OCI-LY7 (cell line): Measurements from ENCODE around the gene DCAKD. TPM values are rescaled to one million over a fixed set of nuclear protein-coding genes. Genes with fewer than 3 reads are reported as not detected.

Experiments used
- BruUV-seq: library from RNA; stranded (reverse); fragments of 400-500 nt; replicated peaks from 2 replicates; lab custom pipeline; 2021; lab: Mats Ljungman, UMichigan
- CTCF ChIA-PET: fragments of 300-600 bp; sonication (Branson Sonifier 250); formaldehyde crosslinking; loops from one replicate; lab custom pipeline; 2022; ENCODE audit warnings: antibody characterized with exemption; ENCODE audit not compliant: unreplicated experiment; lab: Charles Lee
- POLR2A ChIA-PET: fragments of 300-600 bp; sonication (Branson Sonifier 250); formaldehyde crosslinking; loops from one replicate; lab custom pipeline; 2022; ENCODE audit warnings: antibody characterized with exemption; lab: Charles Lee
- DNase-seq: peaks from one replicate; pipeline ENCODE4 v3.0.0-alpha.2; 2015; ENCODE audit warnings: low spot score
- H2AFZ ChIP-seq: fragments of 200-600 bp; sonication (generic), shearing (Covaris generic); 2 replicates; pipeline ENCODE4 v1.6.1; 2014; ENCODE audit warnings: mild to moderate bottlenecking, antibody characterized with exemption, low read length, moderate library complexity
- H3K27ac ChIP-seq: fragments of 200-600 bp; sonication (generic); 2 replicates; pipeline ENCODE4 v1.5.1; 2014; ENCODE audit warnings: mixed run types, low read depth, mild to moderate bottlenecking, moderate library complexity, low read length, inconsistent platforms; ENCODE audit not compliant: poor library complexity, severe bottlenecking
- H3K36me3 ChIP-seq: fragments of 200-600 bp; sonication (generic); 2 replicates; pipeline ENCODE4 v1.6.1; 2014; ENCODE audit warnings: mild to moderate bottlenecking, antibody characterized with exemption, low read length, moderate library complexity, mixed read lengths; ENCODE audit not compliant: insufficient read depth
- H3K4me1 ChIP-seq: fragments of 200-600 bp; sonication (generic); 2 replicates; pipeline ENCODE4 v1.5.1; 2014; ENCODE audit warnings: mild to moderate bottlenecking, low read length; ENCODE audit not compliant: insufficient read depth, poor library complexity, severe bottlenecking
- H3K4me2 ChIP-seq: fragments of 200-600 bp; sonication (generic); 2 replicates; pipeline ENCODE4 v1.6.1; 2014; ENCODE audit warnings: mild to moderate bottlenecking, low read length
- H3K4me3 ChIP-seq: fragments of 200-600 bp; sonication (generic); 2 replicates; pipeline ENCODE4 v1.5.1; 2014; ENCODE audit warnings: mild to moderate bottlenecking, low read depth, low read length; ENCODE audit not compliant: poor library complexity, severe bottlenecking
- H3K79me2 ChIP-seq: fragments of 200-600 bp; sonication (generic); 2 replicates; pipeline ENCODE4 v1.6.1; 2016; ENCODE audit warnings: low read depth, mild to moderate bottlenecking, low read length, moderate library complexity, mixed read lengths; ENCODE audit not compliant: insufficient read depth
- H3K9me2 ChIP-seq: fragments of 200-600 bp; sonication (generic); 2 replicates; pipeline ENCODE4 v1.6.1; 2016; ENCODE audit warnings: mild to moderate bottlenecking, low read length, mixed read lengths; ENCODE audit not compliant: insufficient read depth
- H3K9me3 ChIP-seq: fragments of 200-600 bp; sonication (generic); 2 replicates; pipeline ENCODE4 v1.6.1; 2014; ENCODE audit warnings: mild to moderate bottlenecking, mixed run types, low read length, mixed read lengths
- H4K20me1 ChIP-seq: fragments of 200-600 bp; sonication (generic); 2 replicates; pipeline ENCODE4 v1.6.1; 2014; ENCODE audit warnings: mild to moderate bottlenecking, antibody characterized with exemption, low read length, moderate library complexity, mixed read lengths; ENCODE audit not compliant: insufficient read depth
- CTCF ChIP-seq: fragments of 200-600 bp; sonication (generic); conservative IDR thresholded peaks from 2 replicates; pipeline ENCODE4 v1.5.1; 2014; ENCODE audit warnings: mild to moderate bottlenecking, antibody characterized with exemption, low read length, moderate library complexity, mixed read lengths
- EZH2phosphoT487 ChIP-seq: fragments of 200-600 bp; sonication (generic); IDR thresholded peaks from 2 replicates; pipeline ENCODE4 v1.6.1; 2018; ENCODE audit warnings: low read depth, borderline replicate concordance, mild to moderate bottlenecking, mixed run types, antibody characterized with exemption, low read length, moderate library complexity, mixed read lengths
- intact Hi-C: fragments of 100-400 bp; cut with micrococcal nuclease; formaldehyde crosslinking; loops from one replicate; pipeline ENCODE4 v1.10.0; 2022; ENCODE audit not compliant: unreplicated experiment
- small RNA-seq: library from RNA; depleted of rRNA; stranded (forward); fragments of <200 nt; gene quantifications from one replicate; pipeline ENCODE3, GENCODE V24; 2014
- total RNA-seq, 2 experiments: library from RNA; depleted of rRNA in 1 of 2; stranded (reverse); fragments of >200 nt in 1 of 2; shearing (Covaris generic) in 1 of 2; gene quantifications; 2 replicates each; pipeline ENCODE4 v1.2.3, GENCODE V29; 2014 to 2022

The DCAKD gene
- total RNA-seq, 2 experiments from 2014 or later: 40.8 to 45.6 TPM

GRCh38 chr17:44977814-44978550 lies 73.5 kb downstream of the DCAKD start:
- Histone ChIP-seq H3K9me3 (no peaks in the 10 kb centered on the region), H3K4me1 (no peaks in the 10 kb centered on the region), H3K9me2 (no peaks in the 10 kb centered on the region), H2AFZ (no peak overlapping the region), H3K4me3 (no peak overlapping the region), H3K36me3 (no peaks in the 10 kb centered on the region), H3K4me2 (no peak overlapping the region), H3K27ac (no peak overlapping the region), H4K20me1 (no peaks in the 10 kb centered on the region), H3K79me2 (no peaks in the 10 kb centered on the region)
- no peak for TF ChIP-seq EZH2phosphoT487
- ChIA-PET CTCF (no interaction called here), POLR2A (no interaction called here)
- DNase-seq: no peak
- intact Hi-C loops: no loop called here
- BruUV-seq: no TSS peak

- TF ChIP-seq EZH2phosphoT487: no peak
- TF ChIP-seq CTCF: peak; percentile 65
- ChIA-PET POLR2A (interaction anchor here (0.6 to 0.8 kb wide), 2 partner anchors 30 to 57 kb away, joined by 4 to 5 read pairs; no protein-coding TSS in a partner anchor), CTCF (interaction anchor here (1.2 kb wide), 1 partner anchor 57 kb away, joined by 3 read pairs; no protein-coding TSS in a partner anchor)
- H3K27ac ChIP-seq: no peak overlapping the region
- peak; percentile 39 for DNase-seq
- no peak overlapping the region for H3K4me3 ChIP-seq
- no peak overlapping the region for H2AFZ ChIP-seq
- no TSS peak for BruUV-seq
- intact Hi-C loops: no loop called here
- H4K20me1 ChIP-seq: no peaks in the 10 kb centered on the region
- H3K36me3 ChIP-seq: no peaks in the 10 kb centered on the region
- H3K9me3 ChIP-seq: no peaks in the 10 kb centered on the region
- H3K79me2 ChIP-seq: no peaks in the 10 kb centered on the region
- H3K4me1 ChIP-seq: no peaks in the 10 kb centered on the region
- H3K9me2 ChIP-seq: no peaks in the 10 kb centered on the region
- H3K4me2 ChIP-seq: no peak overlapping the region
Measured at GRCh38 chr17:44977065-44977464, 74.4 kb downstream of the DCAKD start.

GRCh38 chr17:44976206-44976605 lies 75.2 kb downstream of the DCAKD start:
- intact Hi-C loops: no loop called here
- no TSS peak for BruUV-seq
- CTCF ChIA-PET: interaction anchor here (1.2 kb wide), 1 partner anchor 56 kb away, joined by 3 read pairs; no protein-coding TSS in a partner anchor

More at GRCh38 chr17:44976206-44976605, 75.2 kb downstream of the DCAKD start:
- Histone ChIP-seq H3K4me3 (no peak overlapping the region), H4K20me1 (no peaks in the 10 kb centered on the region), H3K9me3 (no peaks in the 10 kb centered on the region), H3K27ac (no peak overlapping the region), H3K4me2 (no peak overlapping the region), H2AFZ (no peak overlapping the region), H3K79me2 (no peaks in the 10 kb centered on the region), H3K9me2 (no peaks in the 10 kb centered on the region), H3K36me3 (no peaks in the 10 kb centered on the region), H3K4me1 (no peaks in the 10 kb centered on the region)
- TF ChIP-seq EZH2phosphoT487 (no peak), CTCF (no peak)
- POLR2A ChIA-PET: interaction anchor here (0.6 kb wide), 1 partner anchor 410 kb away, joined by 3 read pairs; no protein-coding TSS in a partner anchor
- no peak for DNase-seq

Small RNA genes within 50 kb of the gene (small RNA-seq; reads per million reads assigned to genes)
- not detected for gene AC015936.2
- not detected for gene RF00019

Other genes starting within 250 kb of the DCAKD start
- 14.2 and 21.1 TPM in 2 replicates for gene GJC1, start 221.3 kb downstream of the DCAKD start, total RNA-seq (2014; rRNA removed; shearing (Covaris generic))
- 19.5 and 20.6 TPM in 2 replicates for gene GJC1, start 221.3 kb downstream of the DCAKD start, total RNA-seq (2022)
- gene HIGD1B, start 203.7 kb downstream of the DCAKD start, total RNA-seq (2014; rRNA removed; shearing (Covaris generic)): not detected in 2 replicates
- not detected in 2 replicates for gene HIGD1B, start 203.7 kb downstream of the DCAKD start, total RNA-seq (2022)
- gene EFTUD2, start 152.2 kb downstream of the DCAKD start, total RNA-seq (2014; rRNA removed; shearing (Covaris generic)): 73.5 and 91.4 TPM in 2 replicates
- gene EFTUD2, start 152.2 kb downstream of the DCAKD start, total RNA-seq (2022): 133 and 148 TPM in 2 replicates
- gene GFAP, start 136.1 kb downstream of the DCAKD start, total RNA-seq (2014; rRNA removed; shearing (Covaris generic)): 0.51 TPM in 1 of 2 replicates, not detected in the other
- gene GFAP, start 136.1 kb downstream of the DCAKD start, total RNA-seq (2022): not detected in 2 replicates
- 33.4 and 42.2 TPM in 2 replicates for gene KIF18B, start 103.9 kb downstream of the DCAKD start, total RNA-seq (2014; rRNA removed; shearing (Covaris generic))
- 126 and 146 TPM in 2 replicates for gene KIF18B, start 103.9 kb downstream of the DCAKD start, total RNA-seq (2022)
- not detected in 2 replicates for gene C1QL1, start 83.3 kb downstream of the DCAKD start, total RNA-seq (2014; rRNA removed; shearing (Covaris generic))
- not detected in 2 replicates for gene C1QL1, start 83.3 kb downstream of the DCAKD start, total RNA-seq (2022)
- gene NMT1, start 9.7 kb upstream of the DCAKD start, total RNA-seq (2014; rRNA removed; shearing (Covaris generic)): 65.7 and 82.3 TPM in 2 replicates
- gene NMT1, start 9.7 kb upstream of the DCAKD start, total RNA-seq (2022): 126 and 134 TPM in 2 replicates
- 1.4 and 3.6 TPM in 2 replicates for gene PLCD3, start 80.9 kb upstream of the DCAKD start, total RNA-seq (2014; rRNA removed; shearing (Covaris generic))
- 1.7 and 4.6 TPM in 2 replicates for gene PLCD3, start 80.9 kb upstream of the DCAKD start, total RNA-seq (2022)
- 14.6 and 14.8 TPM in 2 replicates for gene ACBD4, start 84.1 kb upstream of the DCAKD start, total RNA-seq (2014; rRNA removed; shearing (Covaris generic))
- 22.2 and 24.0 TPM in 2 replicates for gene ACBD4, start 84.1 kb upstream of the DCAKD start, total RNA-seq (2022)
- gene HEXIM1, start 96.8 kb upstream of the DCAKD start, total RNA-seq (2014; rRNA removed; shearing (Covaris generic)): 12.1 and 13.9 TPM in 2 replicates
- gene HEXIM1, start 96.8 kb upstream of the DCAKD start, total RNA-seq (2022): 16.4 and 17.2 TPM in 2 replicates
- 8.6 and 9.3 TPM in 2 replicates for gene HEXIM2, start 110.2 kb upstream of the DCAKD start, total RNA-seq (2014; rRNA removed; shearing (Covaris generic))
- gene HEXIM2, start 110.2 kb upstream of the DCAKD start, total RNA-seq (2022): 9.7 and 11.1 TPM in 2 replicates
- 44.8 and 55.1 TPM in 2 replicates for gene FMNL1, start 170.3 kb upstream of the DCAKD start, total RNA-seq (2014; rRNA removed; shearing (Covaris generic))
- 133 and 159 TPM in 2 replicates for gene FMNL1, start 170.3 kb upstream of the DCAKD start, total RNA-seq (2022)
- gene SPATA32, start 210.5 kb upstream of the DCAKD start, total RNA-seq (2014; rRNA removed; shearing (Covaris generic)): 0.41 TPM in 1 of 2 replicates, not detected in the other
- gene SPATA32, start 210.5 kb upstream of the DCAKD start, total RNA-seq (2022): 0.18 TPM in 1 of 2 replicates, not detected in the other